Trophoblast cell (in vitro differentiated cells and primary cell): ENCODE results near the gene DNM3.
A peak's percentile ranks its signal among the peaks of the same experiment; 100 is the strongest.

Experiments
- DNase-seq, 2 donors: peaks; one replicate each; pipeline ENCODE4 v3.0.0-alpha.2; 2016
- H2AFZ ChIP-seq: 2 replicates; pipeline ENCODE4 v1.6.1; 2013; ENCODE audit warnings: low read length, moderate library complexity, mild to moderate bottlenecking; ENCODE audit not compliant: insufficient read depth, poor library complexity
- H2AK5ac ChIP-seq: 2 replicates; pipeline ENCODE4 v1.6.1; 2013; ENCODE audit warnings: mild to moderate bottlenecking, low read length
- H2BK120ac ChIP-seq: 2 replicates; pipeline ENCODE4 v1.6.1; 2013; ENCODE audit warnings: low read length, mild to moderate bottlenecking, moderate library complexity; ENCODE audit not compliant: insufficient read depth, poor library complexity
- H2BK12ac ChIP-seq: 2 replicates; pipeline ENCODE4 v1.6.1; 2013; ENCODE audit warnings: mild to moderate bottlenecking, low read length, moderate library complexity
- H2BK5ac ChIP-seq: 2 replicates; pipeline ENCODE4 v1.6.1; 2013; ENCODE audit warnings: low read length, low read depth, moderate library complexity, mild to moderate bottlenecking; ENCODE audit not compliant: poor library complexity
- H3K14ac ChIP-seq: 2 replicates; pipeline ENCODE4 v1.6.1; 2013; ENCODE audit warnings: mild to moderate bottlenecking, low read length
- H3K18ac ChIP-seq: 2 replicates; pipeline ENCODE4 v1.6.1; 2013; ENCODE audit warnings: mild to moderate bottlenecking, low read length
- H3K23ac ChIP-seq: 2 replicates; pipeline ENCODE4 v1.6.1; 2013; ENCODE audit warnings: low read length
- H3K27ac ChIP-seq: 2 replicates; pipeline ENCODE4 v1.5.1; 2013; ENCODE audit warnings: low read depth, mild to moderate bottlenecking, inconsistent platforms, low read length, moderate library complexity
- H3K27me3 ChIP-seq: 2 replicates; pipeline ENCODE4 v1.6.1; 2013; ENCODE audit warnings: inconsistent platforms, mild to moderate bottlenecking, low read length, moderate library complexity; ENCODE audit not compliant: insufficient read depth
- H3K36me3 ChIP-seq, 2 experiments: 1 replicate in 1 of 2; 2 replicates in 1 of 2; pipeline ENCODE4 v1.6.1; 2013; ENCODE audit warnings: low read length in 2 of 2, mild to moderate bottlenecking in 2 of 2, moderate library complexity in 1 of 2; ENCODE audit not compliant: insufficient read depth in 2 of 2, control insufficient read depth in 1 of 2
- H3K4ac ChIP-seq: 2 replicates; pipeline ENCODE4 v1.6.1; 2013; ENCODE audit warnings: low read depth, mild to moderate bottlenecking, low read length, moderate library complexity
- H3K4me1 ChIP-seq, 2 experiments: 1 replicate in 1 of 2; 2 replicates in 1 of 2; pipeline ENCODE4 v1.6.1; 2013; ENCODE audit warnings: low read length in 2 of 2, mild to moderate bottlenecking in 2 of 2, moderate library complexity in 1 of 2; ENCODE audit not compliant: insufficient read depth in 2 of 2, control insufficient read depth in 1 of 2
- H3K4me2 ChIP-seq: 2 replicates; pipeline ENCODE4 v1.6.1; 2013; ENCODE audit warnings: inconsistent platforms, mild to moderate bottlenecking, low read length, moderate library complexity
- H3K4me3 ChIP-seq: 2 replicates; pipeline ENCODE4 v1.5.1; 2013; ENCODE audit warnings: mild to moderate bottlenecking, low read depth, low read length, inconsistent platforms
- H3K79me1 ChIP-seq: one replicate; pipeline ENCODE4 v1.6.1; 2013; ENCODE audit warnings: low read length
- H3K79me2 ChIP-seq: 2 replicates; pipeline ENCODE4 v1.6.1; 2013; ENCODE audit warnings: low read length, mild to moderate bottlenecking; ENCODE audit not compliant: control insufficient read depth, insufficient read depth, poor library complexity
- H3K9ac ChIP-seq: 2 replicates; pipeline ENCODE4 v1.6.1; 2013; ENCODE audit warnings: mild to moderate bottlenecking, low read length
- H3K9me3 ChIP-seq: 2 replicates; pipeline ENCODE4 v1.6.1; 2013; ENCODE audit warnings: low read depth, mild to moderate bottlenecking, control low read depth, inconsistent platforms, low read length; ENCODE audit not compliant: insufficient read depth
- H4K12ac ChIP-seq: 2 replicates; pipeline ENCODE4 v1.6.1; 2013; ENCODE audit warnings: low read depth, mild to moderate bottlenecking, low read length, moderate library complexity
- H4K8ac ChIP-seq: 2 replicates; pipeline ENCODE4 v1.6.1; 2013; ENCODE audit warnings: low read depth, mild to moderate bottlenecking, low read length, moderate library complexity
- H4K91ac ChIP-seq: one replicate; pipeline ENCODE4 v1.6.1; 2013; ENCODE audit warnings: low read depth, mild to moderate bottlenecking, low read length, moderate library complexity
- WGBS: extraction: QIAGEN DNeasy Blood & Tissue Kit; methylation state at CpG from one replicate; pipeline ENCODE4 v1.1.7; 2013; ENCODE audit warnings: missing lambda C conversion rate; ENCODE audit not compliant: insufficient read length, insufficient coverage; ENCODE audit errors: extremely low coverage; 5-methylcytosine and 5-hydroxymethylcytosine counted together

The DNM3 gene

GRCh38 chr1:172420385-172420784 lies 579.1 kb downstream of the DNM3 start, which contains the start of gene C1orf105:
Gene C1orf105, plus strand, starts transcription at chr1:172420685. Its CDS starts 201 bp downstream, at chr1:172420886.
- no peaks in the 10 kb centered on the region for H3K9me3 ChIP-seq
- no peak within 1 kb of the TSS for H3K4ac ChIP-seq
- H3K79me1 ChIP-seq: peaks cover 4% of the 10 kb centered on the region
- H3K18ac ChIP-seq: no peak within 1 kb of the TSS
- H3K27ac ChIP-seq: no peak within 1 kb of the TSS
- no peak within 1 kb of the TSS for H2BK12ac ChIP-seq
- H4K91ac ChIP-seq: no peak within 1 kb of the TSS
- no peak within 1 kb of the TSS for H2AFZ ChIP-seq
- no peak within 1 kb of the TSS for H3K14ac ChIP-seq
- H4K12ac ChIP-seq: no peak within 1 kb of the TSS
- H3K9ac ChIP-seq: no peak within 1 kb of the TSS
- H3K27me3 ChIP-seq: no peaks in the 10 kb centered on the region
- no peak for DNase-seq
- no peak within 1 kb of the TSS for H2BK120ac ChIP-seq
- no CpG with 5 or more reads among the region's 1 CpG for WGBS
- H2AK5ac ChIP-seq: no peak within 1 kb of the TSS
- no peak within 1 kb of the TSS for H3K4me3 ChIP-seq
- no peak within 1 kb of the TSS for H2BK5ac ChIP-seq
- no peak within 1 kb of the TSS for H3K4me2 ChIP-seq
- no peaks in the 10 kb centered on the region for H3K36me3 ChIP-seq
- H4K8ac ChIP-seq: no peak within 1 kb of the TSS
- no peak within 1 kb of the TSS for H3K23ac ChIP-seq
- no peaks in the 10 kb centered on the region for H3K79me2 ChIP-seq
- H3K4me1 ChIP-seq: no peaks in the 10 kb centered on the region

- Histone ChIP-seq H2AFZ (no peak overlapping the region), H3K9ac (no peak overlapping the region), H3K4me1 (no peaks in the 10 kb centered on the region), H2BK12ac (no peak overlapping the region), H2BK120ac (peak overlapping the region; percentile 3), H3K79me2 (no peaks in the 10 kb centered on the region), H4K91ac (peak overlapping the region; percentile 72), H3K14ac (no peak overlapping the region), H3K36me3 (no peaks in the 10 kb centered on the region), H3K4me2 (no peak overlapping the region), H3K27me3 (no peaks in the 10 kb centered on the region), H3K4ac (peak overlapping the region; percentile 2), H3K79me1 (peaks cover 4% of the 10 kb centered on the region), H3K23ac (no peak overlapping the region), H3K9me3 (no peaks in the 10 kb centered on the region), H2BK5ac (no peak overlapping the region), H4K12ac (no peak overlapping the region), H4K8ac (no peak overlapping the region), H3K27ac (no peak overlapping the region), H3K18ac (peak overlapping the region; percentile 15), H2AK5ac (no peak overlapping the region), H3K4me3 (no peak overlapping the region)
- DNase-seq: no peak
- WGBS: no CpG with 5 or more reads among the region's 5 CpGs
Observed at GRCh38 chr1:172421974-172422604, 580.8 kb downstream of the DNM3 start.

GRCh38 chr1:172423336-172423735 lies 582.0 kb downstream of the DNM3 start:
- Histone ChIP-seq H3K27ac (no peak overlapping the region), H4K8ac (no peak overlapping the region), H4K91ac (peak overlapping the region; percentile 72), H3K4me2 (no peak overlapping the region), H3K4ac (no peak overlapping the region), H3K23ac (no peak overlapping the region), H2BK12ac (no peak overlapping the region), H3K36me3 (no peaks in the 10 kb centered on the region), H3K4me3 (no peak overlapping the region), H3K79me1 (peaks cover 4% of the 10 kb centered on the region), H2BK5ac (peak overlapping the region; percentile 37), H3K14ac (no peak overlapping the region), H3K4me1 (no peaks in the 10 kb centered on the region), H3K79me2 (no peaks in the 10 kb centered on the region), H2AK5ac (no peak overlapping the region), H3K9ac (no peak overlapping the region), H3K18ac (peak overlapping the region; percentile 61), H3K9me3 (no peaks in the 10 kb centered on the region), H3K27me3 (no peaks in the 10 kb centered on the region), H4K12ac (no peak overlapping the region), H2AFZ (no peak overlapping the region), H2BK120ac (peak overlapping the region; percentile 3)
- WGBS: no CpG with 5 or more reads among the region's 2 CpGs
- DNase-seq: no peak

GRCh38 chr1:172425339-172425738 lies 584.0 kb downstream of the DNM3 start:
- DNase-seq: no peak
- peaks cover 4% of the 10 kb centered on the region for H3K79me1 ChIP-seq
- no peaks in the 10 kb centered on the region for H3K27me3 ChIP-seq
- no peak overlapping the region for H4K91ac ChIP-seq
- H3K36me3 ChIP-seq: no peaks in the 10 kb centered on the region
- H2BK12ac ChIP-seq: no peak overlapping the region
- H3K14ac ChIP-seq: no peak overlapping the region
- H2BK5ac ChIP-seq: no peak overlapping the region
- no peak overlapping the region for H2BK120ac ChIP-seq
- no peak overlapping the region for H3K4ac ChIP-seq
- no CpG with 5 or more reads among the region's 3 CpGs for WGBS
- no peak overlapping the region for H3K9ac ChIP-seq
- no peak overlapping the region for H3K4me2 ChIP-seq
- no peak overlapping the region for H3K27ac ChIP-seq
- no peak overlapping the region for H3K4me3 ChIP-seq
- H3K18ac ChIP-seq: no peak overlapping the region
- no peak overlapping the region for H4K12ac ChIP-seq
- no peak overlapping the region for H4K8ac ChIP-seq
- H3K79me2 ChIP-seq: no peaks in the 10 kb centered on the region
- H3K23ac ChIP-seq: no peak overlapping the region
- H2AFZ ChIP-seq: no peak overlapping the region
- H3K4me1 ChIP-seq: no peaks in the 10 kb centered on the region
- H2AK5ac ChIP-seq: no peak overlapping the region
- H3K9me3 ChIP-seq: no peaks in the 10 kb centered on the region
